Activated CD4-positive, alpha-beta T cell treated with anti-CD3 and anti-CD28 coated beads, Interleukin-2, amount 50 U/mL, for 16 hours (primary cell): ENCODE results near the gene PDK3.

Experiments
- DNase-seq: peaks from one replicate; pipeline ENCODE4 v3.0.0-alpha.2; 2020

The PDK3 gene

GRCh38 chrX:24464836-24465531 is at the start of gene PDK3:
Gene PDK3, plus strand, starts transcription at chrX:24465286. Its CDS starts 170 bp downstream, at chrX:24465456.
- DNase-seq = peak; percentile 84

GRCh38 chrX:24415921-24416320 is 49.2 kb upstream of the PDK3 start:
- no peak for DNase-seq

GRCh38 chrX:24423960-24424359 is 41.1 kb upstream of the PDK3 start:
- DNase-seq = no peak

- DNase-seq = no peak
Observed at GRCh38 chrX:24424948-24425347, 40.1 kb upstream of the PDK3 start.

- no peak for DNase-seq
Observed at GRCh38 chrX:24425806-24426205, 39.3 kb upstream of the PDK3 start.

GRCh38 chrX:24426340-24426913 is 38.7 kb upstream of the PDK3 start:
- DNase-seq = peak; percentile 29

- no peak for DNase-seq
Observed at GRCh38 chrX:24426921-24427746, 38.0 kb upstream of the PDK3 start.

GRCh38 chrX:24427747-24428019 is 37.4 kb upstream of the PDK3 start:
- DNase-seq = no peak

- no peak for DNase-seq
Observed at GRCh38 chrX:24428516-24428915, 36.6 kb upstream of the PDK3 start.

- DNase-seq = no peak
Observed at GRCh38 chrX:24435060-24435459, 30.0 kb upstream of the PDK3 start.

GRCh38 chrX:24443918-24444317 is 21.2 kb upstream of the PDK3 start:
- DNase-seq = no peak

- DNase-seq = no peak
Observed at GRCh38 chrX:24444645-24445044, 20.4 kb upstream of the PDK3 start.

GRCh38 chrX:24448762-24449250 is 16.3 kb upstream of the PDK3 start:
- no peak for DNase-seq

GRCh38 chrX:24463077-24463476 is 2.0 kb upstream of the PDK3 start:
- no peak for DNase-seq

- no peak for DNase-seq
Observed at GRCh38 chrX:24464498-24464835, 619 bp upstream of the PDK3 start.

- no peak for DNase-seq
Observed at GRCh38 chrX:24465532-24465865, 413 bp downstream of the PDK3 start.

GRCh38 chrX:24466025-24466424 is 939 bp downstream of the PDK3 start:
- no peak for DNase-seq

- no peak for DNase-seq
Observed at GRCh38 chrX:24468245-24468644, 3.2 kb downstream of the PDK3 start.

GRCh38 chrX:24471808-24472207 is 6.7 kb downstream of the PDK3 start:
- DNase-seq = no peak

- DNase-seq = no peak
Observed at GRCh38 chrX:24475480-24475879, 10.4 kb downstream of the PDK3 start.

- no peak for DNase-seq
Observed at GRCh38 chrX:24478509-24478908, 13.4 kb downstream of the PDK3 start.

- DNase-seq = peak; percentile 91
Observed at GRCh38 chrX:24479924-24480323, 14.8 kb downstream of the PDK3 start.

- peak; percentile 28 for DNase-seq
Observed at GRCh38 chrX:24480400-24480865, 15.3 kb downstream of the PDK3 start.

- DNase-seq = peak; percentile 35
Observed at GRCh38 chrX:24482823-24483415, 17.8 kb downstream of the PDK3 start.
